ENCODE results near the gene TPRN.

DNA sequence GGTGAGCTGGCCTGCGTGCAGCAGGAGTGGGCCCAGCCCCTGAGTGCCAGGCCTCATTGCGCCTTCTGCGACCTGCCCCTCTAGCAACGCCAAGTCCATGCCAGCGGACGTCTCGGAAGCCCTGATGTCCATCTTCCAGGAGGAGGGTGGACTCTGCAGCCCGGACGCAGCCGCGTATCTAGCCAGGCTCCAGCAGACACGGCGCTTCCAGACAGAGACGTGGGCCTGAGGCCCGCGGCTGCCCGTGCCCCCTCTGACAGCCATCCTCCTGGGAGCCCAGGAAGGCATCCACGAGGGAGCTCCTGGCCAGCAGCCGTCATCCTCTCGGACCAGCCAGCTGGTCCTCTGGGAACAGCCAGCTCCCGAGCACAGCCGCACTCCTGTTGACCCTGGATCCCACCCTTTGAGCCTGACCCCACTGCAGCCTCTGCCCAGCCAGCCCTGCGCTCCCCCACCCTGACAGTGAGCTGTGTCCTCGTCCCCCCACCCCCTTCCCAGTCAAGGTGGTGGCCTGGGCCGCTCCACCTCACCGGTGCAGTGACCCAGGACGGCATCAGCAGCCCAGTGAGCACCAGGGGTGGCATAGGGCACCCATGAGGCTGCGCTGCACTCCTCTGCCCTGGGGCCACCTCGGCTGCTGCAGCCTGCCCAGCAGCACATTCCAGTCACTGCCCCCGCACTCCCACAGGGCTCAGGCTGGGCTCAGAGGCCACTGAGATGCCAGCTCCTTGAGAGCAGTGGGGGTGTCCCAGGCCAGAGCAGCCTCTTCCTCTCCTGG, 15.8 kb upstream of the TPRN start:
- TF ChIP-seq, protein P1, sequence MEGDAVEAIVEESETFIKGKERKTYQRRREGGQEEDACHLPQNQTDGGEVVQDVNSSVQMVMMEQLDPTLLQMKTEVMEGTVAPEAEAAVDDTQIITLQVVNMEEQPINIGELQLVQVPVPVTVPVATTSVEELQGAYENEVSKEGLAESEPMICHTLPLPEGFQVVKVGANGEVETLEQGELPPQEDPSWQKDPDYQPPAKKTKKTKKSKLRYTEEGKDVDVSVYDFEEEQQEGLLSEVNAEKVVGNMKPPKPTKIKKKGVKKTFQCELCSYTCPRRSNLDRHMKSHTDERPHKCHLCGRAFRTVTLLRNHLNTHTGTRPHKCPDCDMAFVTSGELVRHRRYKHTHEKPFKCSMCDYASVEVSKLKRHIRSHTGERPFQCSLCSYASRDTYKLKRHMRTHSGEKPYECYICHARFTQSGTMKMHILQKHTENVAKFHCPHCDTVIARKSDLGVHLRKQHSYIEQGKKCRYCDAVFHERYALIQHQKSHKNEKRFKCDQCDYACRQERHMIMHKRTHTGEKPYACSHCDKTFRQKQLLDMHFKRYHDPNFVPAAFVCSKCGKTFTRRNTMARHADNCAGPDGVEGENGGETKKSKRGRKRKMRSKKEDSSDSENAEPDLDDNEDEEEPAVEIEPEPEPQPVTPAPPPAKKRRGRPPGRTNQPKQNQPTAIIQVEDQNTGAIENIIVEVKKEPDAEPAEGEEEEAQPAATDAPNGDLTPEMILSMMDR (IDR thresholded peaks at IDR 0.05) = no peak
- TF ChIP-seq, protein P2, sequence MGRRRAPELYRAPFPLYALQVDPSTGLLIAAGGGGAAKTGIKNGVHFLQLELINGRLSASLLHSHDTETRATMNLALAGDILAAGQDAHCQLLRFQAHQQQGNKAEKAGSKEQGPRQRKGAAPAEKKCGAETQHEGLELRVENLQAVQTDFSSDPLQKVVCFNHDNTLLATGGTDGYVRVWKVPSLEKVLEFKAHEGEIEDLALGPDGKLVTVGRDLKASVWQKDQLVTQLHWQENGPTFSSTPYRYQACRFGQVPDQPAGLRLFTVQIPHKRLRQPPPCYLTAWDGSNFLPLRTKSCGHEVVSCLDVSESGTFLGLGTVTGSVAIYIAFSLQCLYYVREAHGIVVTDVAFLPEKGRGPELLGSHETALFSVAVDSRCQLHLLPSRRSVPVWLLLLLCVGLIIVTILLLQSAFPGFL (CRISPR knock-in tag; IDR thresholded peaks at IDR 0.05; ENCODE audit: borderline replicate concordance) = no peak
- TF ChIP-seq, protein P3, sequence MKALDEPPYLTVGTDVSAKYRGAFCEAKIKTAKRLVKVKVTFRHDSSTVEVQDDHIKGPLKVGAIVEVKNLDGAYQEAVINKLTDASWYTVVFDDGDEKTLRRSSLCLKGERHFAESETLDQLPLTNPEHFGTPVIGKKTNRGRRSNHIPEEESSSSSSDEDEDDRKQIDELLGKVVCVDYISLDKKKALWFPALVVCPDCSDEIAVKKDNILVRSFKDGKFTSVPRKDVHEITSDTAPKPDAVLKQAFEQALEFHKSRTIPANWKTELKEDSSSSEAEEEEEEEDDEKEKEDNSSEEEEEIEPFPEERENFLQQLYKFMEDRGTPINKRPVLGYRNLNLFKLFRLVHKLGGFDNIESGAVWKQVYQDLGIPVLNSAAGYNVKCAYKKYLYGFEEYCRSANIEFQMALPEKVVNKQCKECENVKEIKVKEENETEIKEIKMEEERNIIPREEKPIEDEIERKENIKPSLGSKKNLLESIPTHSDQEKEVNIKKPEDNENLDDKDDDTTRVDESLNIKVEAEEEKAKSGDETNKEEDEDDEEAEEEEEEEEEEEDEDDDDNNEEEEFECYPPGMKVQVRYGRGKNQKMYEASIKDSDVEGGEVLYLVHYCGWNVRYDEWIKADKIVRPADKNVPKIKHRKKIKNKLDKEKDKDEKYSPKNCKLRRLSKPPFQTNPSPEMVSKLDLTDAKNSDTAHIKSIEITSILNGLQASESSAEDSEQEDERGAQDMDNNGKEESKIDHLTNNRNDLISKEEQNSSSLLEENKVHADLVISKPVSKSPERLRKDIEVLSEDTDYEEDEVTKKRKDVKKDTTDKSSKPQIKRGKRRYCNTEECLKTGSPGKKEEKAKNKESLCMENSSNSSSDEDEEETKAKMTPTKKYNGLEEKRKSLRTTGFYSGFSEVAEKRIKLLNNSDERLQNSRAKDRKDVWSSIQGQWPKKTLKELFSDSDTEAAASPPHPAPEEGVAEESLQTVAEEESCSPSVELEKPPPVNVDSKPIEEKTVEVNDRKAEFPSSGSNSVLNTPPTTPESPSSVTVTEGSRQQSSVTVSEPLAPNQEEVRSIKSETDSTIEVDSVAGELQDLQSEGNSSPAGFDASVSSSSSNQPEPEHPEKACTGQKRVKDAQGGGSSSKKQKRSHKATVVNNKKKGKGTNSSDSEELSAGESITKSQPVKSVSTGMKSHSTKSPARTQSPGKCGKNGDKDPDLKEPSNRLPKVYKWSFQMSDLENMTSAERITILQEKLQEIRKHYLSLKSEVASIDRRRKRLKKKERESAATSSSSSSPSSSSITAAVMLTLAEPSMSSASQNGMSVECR (CRISPR knock-in tag; IDR thresholded peaks at IDR 0.05; ENCODE audit: borderline replicate concordance) = no peak
- TF ChIP-seq RORB (CRISPR knock-in tag; IDR thresholded peaks at IDR 0.05) = no peak

Measured in WTC11 (cell line).